GM03348 (cell line): ENCODE data around the gene MBNL3.

Experiments used
- DNase-seq: peaks from one replicate; pipeline ENCODE4 v3.0.0; 2012; ENCODE audit warnings: low spot score

Gene MBNL3

DNA sequence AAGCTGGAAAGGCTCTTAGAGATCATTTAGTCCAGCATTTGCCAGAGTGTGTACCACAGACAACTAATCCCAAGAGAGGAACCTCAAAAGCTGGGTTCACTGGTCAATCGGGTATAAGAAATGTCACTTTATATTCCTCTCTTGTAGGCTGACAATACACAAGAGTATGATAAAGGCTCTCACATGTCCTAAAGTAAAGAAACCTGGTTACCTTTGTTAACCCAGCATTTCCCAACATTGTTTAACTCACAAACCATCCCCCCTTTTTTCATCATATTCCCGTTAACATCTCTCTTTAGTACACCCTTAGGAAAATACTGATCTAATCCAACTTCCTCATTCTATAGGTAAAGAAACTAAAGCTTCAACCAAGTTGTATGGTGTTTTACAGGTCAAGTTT, 74.4 kb downstream of the MBNL3 start:
- DNase-seq = no peak

DNA sequence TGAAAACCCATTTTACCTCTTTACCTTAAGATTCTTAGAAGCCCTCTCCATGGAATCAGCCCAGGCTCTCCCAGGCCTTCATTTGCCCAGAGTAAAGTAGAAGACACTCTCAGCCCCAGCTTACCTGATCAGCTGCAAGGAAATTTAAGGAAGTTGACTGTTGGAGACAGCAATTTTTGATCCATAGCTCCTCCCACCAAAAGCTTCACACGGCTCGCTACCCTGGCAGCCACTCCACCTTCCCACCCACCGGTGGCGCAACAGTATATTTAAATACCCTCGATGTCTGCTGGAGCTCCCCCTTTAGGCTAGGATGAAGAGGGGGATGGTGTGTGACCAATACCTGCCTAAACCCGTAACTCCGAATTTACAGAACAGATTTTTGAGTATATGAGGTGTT, 75.4 kb downstream of the MBNL3 start:
- no peak for DNase-seq

DNA sequence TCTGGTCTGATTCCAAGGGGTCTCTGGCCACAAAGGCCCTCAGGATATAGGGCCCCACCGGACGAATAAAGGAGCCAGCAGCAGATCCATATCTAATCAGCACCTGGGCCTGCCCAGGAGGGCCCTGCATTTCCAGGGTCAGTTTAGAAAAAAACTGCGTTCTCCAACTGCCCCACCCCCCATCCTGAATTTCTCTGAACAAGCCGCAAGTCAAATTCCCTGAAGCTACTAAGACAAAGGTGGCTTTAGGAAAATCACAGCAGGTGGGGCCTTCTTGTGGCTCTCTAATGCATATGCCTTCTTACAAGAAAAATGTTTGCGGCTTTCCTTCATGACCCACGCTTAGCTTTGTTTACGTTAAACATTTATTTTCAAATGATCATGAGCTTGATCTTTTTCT, 76.6 kb downstream of the MBNL3 start:
- DNase-seq = no peak

DNA sequence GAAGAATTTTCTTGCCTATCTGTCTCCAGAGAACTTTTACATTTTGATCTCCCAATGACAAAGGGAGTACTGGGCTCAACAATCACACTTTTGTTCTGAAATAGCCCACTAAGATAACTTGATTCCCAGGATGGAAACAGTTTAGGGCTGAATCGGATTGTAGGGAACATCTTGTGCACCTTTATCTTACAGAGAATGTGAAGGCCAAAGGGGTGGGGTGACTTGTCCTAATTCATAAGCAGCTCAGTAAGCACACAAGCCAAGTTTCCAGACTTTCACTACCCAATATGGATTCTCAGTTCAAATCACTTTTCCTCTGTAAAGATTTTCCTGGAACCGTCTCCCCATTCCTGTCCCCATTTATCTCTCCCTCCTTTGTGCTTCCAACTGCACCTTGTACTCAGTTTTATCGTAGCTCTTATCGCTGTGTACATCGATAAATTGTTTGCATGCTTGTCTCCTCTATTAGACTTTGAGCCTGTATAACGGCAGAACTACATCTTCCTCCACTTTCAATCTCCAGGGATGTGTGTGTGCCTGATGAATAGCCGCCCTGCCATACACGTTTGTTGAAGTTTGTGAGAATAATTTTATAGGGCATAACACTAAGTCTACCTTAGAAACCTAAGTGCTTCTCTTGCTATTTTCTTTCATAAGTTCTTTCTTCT, 77.4 kb downstream of the MBNL3 start:
- DNase-seq = no peak

GRCh38 chrX:132409780-132410556, 78.9 kb downstream of the MBNL3 start:
- no peak for DNase-seq

DNA sequence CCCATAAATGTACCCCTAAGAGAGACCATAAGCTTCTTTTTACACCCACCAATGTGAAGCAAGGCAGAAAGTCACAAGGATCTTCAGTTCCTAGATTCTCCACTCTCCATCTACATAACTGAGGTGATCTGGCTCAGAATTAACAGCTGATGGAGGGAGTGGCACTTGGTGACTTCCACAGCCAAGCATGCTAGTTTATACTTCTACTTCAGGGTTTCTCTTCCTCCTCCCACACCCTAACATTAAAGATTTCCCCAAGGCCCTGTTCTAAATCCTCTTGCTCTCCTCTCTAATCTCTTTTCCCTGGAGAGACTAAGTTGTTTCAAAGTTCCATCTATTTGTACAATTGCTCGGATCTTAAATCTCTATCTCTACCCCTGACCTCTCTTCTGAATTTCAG, 81.1 kb downstream of the MBNL3 start:
- DNase-seq = no peak

- no peak for DNase-seq
Observed at GRCh38 chrX:132406106-132406505, 82.7 kb downstream of the MBNL3 start.

- no peak for DNase-seq
Observed at GRCh38 chrX:132404266-132404665, 84.6 kb downstream of the MBNL3 start.

DNA sequence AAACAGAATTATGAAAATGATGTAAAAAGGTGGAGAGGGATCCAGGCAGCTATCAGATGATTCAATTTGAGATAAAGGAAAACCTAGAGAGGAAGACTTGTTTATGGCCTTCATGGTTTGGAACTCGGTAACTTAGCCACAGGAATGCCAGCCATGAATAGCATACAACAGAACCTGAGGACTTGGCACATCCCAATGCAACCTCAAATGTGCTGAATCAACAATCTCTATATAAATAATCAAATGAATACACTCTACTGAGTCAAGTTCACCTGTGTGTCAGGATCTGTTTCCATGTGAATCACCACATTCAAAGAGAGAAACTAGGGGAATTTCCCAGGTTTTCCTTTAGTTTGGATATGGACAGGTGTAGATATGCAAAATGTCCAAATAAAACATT, 86.9 kb downstream of the MBNL3 start:
- no peak for DNase-seq

DNA sequence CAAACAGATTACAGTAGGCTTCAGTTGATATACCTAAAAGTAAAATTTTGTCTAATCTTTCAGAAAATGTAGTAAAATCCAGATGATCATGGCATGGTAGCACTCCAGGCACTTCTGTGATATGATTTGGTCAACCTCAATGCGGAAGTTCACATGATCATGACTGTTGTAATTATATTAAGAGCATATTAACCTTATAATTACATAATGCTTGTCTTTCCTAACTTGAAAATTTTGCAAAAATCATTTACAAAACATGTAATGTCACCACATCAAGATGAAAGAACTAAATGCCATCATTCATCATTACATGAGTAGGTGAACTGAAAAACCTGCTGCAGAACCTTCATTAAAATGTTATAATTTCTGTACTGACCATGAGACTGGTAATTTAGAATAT, 88.1 kb downstream of the MBNL3 start:
- no peak for DNase-seq

- no peak for DNase-seq
Observed at GRCh38 chrX:132395645-132396044, 93.2 kb downstream of the MBNL3 start.

DNA sequence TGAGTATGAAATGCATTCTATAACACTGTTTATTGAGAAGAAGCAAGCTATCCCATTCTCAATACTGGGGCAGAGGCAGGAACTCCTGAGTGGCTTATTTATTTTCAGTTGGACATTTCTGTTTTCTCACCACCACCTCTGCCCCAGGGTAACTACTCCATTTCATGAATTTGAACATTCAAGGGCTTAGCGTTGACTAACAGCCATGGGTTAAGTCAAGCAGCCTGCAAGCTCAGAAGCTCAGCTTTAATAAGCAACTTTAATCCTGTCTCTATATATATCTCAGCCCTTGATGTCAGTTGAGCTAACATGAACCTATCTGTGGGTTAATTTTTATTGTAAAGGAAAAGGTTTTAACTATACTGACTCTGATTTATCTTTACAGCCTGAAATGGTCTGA, 93.8 kb downstream of the MBNL3 start:
- DNase-seq = no peak

DNA sequence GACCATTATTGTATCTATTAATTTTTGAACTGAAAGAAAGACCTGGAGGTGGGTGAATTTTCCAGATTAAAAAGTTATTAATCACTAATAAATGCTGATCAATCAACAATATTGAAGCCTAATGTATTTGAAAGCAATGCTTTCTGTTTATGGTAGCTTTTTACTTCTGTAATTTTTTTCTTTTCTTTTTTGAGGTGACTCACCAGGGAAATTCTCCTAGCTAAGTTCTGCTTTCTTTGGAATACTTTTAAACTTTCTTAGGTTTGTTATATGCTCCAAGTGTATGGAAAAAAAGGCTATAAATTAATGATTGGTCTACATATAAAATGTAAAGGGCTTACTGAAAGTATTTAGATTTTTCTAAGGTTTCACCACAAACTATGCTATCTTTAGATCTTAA, 94.2 kb downstream of the MBNL3 start:
- DNase-seq = no peak

DNA sequence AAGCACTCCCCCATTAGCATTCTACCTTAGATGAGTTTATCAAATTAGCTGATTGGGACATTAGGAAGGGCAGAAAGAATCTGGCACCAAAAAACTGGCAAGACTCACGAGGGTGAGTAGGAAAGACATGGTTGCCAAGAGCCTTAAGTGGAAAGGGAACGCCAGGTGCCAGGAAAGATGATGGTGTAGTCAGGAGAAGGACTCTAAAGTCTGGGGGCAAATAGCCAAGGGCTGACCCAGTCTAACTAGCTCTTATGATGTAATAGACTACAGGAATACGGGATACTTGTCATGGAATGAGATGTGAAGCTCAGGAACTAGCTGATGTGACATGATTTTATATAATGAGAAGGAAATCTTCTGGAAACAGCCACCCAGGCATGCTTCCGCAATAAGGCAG, 94.8 kb downstream of the MBNL3 start:
- no peak for DNase-seq

DNA sequence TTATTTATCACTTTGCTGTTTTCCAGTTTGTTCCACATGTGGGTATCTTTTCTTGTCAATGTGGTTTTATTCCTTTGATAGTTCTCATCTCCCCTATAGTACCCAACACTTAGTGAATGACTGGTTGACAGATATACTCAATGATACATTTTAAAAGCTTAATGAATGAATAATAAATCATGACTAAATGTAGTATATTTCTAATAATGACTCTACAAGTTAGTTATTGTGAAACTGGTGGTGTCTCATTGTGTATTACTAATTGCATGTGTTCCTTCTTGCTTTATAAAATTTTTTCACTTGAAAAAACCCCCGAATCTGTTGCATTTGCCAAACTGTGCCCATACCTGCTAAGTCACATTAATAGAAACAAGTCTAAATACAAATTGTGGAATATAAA, 95.4 kb downstream of the MBNL3 start:
- DNase-seq = no peak

GRCh38 chrX:132393085-132393484, 95.8 kb downstream of the MBNL3 start:
- no peak for DNase-seq

DNA sequence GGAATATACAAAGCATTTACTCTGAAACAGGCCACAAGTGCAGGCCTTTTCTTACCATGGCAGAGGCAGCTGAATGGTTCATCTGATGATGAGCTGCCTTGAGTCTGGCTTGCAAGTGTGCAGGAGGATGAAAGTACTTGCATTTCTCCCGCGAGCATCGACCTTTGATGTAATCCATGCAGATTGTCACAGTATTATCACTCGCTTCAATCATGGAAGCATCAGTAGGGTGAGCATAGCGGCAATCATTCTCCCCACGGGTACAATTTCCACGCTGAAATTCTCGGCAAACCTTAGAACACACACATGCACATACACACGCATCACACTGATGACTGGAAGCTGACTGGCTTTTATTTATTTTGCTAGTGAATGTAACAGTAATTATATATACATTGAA, 98.0 kb downstream of the MBNL3 start:
- DNase-seq = no peak

DNA sequence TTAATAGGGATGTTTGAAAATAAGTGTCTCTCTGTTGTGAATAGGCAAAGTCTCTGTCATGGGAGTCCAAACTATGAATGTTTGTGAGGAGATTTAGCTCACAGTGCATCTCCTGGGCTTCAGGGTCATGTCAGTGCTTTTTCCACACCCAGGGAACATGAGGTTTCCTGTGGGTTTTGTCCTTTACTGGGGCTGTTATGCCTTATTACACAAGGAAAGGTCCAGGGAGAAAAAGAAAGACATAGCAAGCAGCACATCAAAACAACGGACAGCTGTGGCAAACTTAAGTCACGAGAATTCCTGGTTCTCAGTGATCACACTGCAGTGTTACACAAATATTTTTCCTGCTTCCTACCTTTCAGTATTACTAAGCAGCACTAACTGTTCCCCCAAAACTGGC, 99.4 kb downstream of the MBNL3 start:
- DNase-seq = no peak

DNA sequence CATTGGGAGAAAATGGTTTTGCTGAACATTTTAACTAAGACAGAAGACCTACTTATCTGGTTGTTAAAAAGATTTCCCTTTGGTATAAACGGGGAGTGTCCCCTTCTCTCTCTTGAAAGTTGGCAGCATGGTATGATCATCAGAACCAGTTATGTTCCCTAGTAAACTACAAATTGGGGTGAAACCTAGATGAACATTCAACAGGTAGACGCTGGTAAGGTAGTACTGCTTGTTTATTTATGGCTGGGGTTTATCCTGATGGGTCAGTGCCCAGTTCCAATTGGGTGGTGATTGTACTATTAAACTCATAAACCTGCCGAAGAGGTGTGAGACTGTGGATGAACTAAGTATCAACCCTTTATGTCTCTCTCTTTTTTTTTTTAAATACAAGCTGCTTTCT, 100.5 kb downstream of the MBNL3 start:
- no peak for DNase-seq

DNA sequence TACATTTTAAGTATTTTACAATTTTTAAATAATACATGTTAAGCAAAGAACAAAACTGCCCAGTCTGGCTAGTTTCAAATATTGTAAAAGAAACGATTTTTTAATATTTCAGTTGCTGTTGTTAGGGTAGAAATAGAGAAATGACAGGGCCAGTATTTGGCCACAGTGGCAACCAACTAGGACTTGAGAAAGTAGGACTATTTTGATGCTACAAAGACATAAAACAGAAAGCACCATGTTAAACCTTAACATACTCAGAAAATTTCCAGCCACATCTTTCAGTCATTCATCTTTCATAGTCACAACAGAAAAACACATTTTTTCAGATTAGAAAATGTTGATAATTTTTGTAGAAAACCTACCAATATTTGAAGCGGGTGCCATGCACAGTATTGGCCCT, 104.5 kb downstream of the MBNL3 start:
- no peak for DNase-seq

DNA sequence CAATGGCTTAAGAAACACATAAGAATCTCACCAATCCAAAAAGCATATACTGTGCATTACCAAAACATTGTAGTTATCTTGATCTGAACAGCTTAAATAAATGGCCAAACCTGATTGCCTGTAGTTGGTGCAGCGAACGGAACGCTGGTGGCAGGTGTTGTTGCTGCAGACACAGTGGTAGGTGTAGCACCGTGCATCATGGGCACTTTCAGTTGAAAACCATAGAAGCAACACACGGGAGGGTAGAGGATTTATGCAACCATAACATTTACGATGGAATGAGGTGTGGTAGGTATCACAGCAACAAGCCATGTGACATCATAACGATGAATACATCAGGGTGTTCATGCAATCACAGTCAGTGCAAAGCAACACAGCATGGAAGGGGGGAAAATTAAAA, 106.8 kb downstream of the MBNL3 start:
- no peak for DNase-seq

- DNase-seq = no peak
Observed at GRCh38 chrX:132378281-132378680, 110.6 kb downstream of the MBNL3 start.

GRCh38 chrX:132375941-132376340, 112.9 kb downstream of the MBNL3 start:
- DNase-seq = no peak

- no peak for DNase-seq
Observed at GRCh38 chrX:132373610-132374009, 115.2 kb downstream of the MBNL3 start.
